Activated B cell treated with CpG ODN at 0.5 μM for 24 hours (primary cell): Measurements from ENCODE around the gene RPRD2. TPM values are rescaled to one million over a fixed set of nuclear protein-coding genes. Genes with fewer than 3 reads are reported as not detected.

ENCODE experiments used
- ATAC-seq: fragments of 200-7000 bp; cut with Tn5 transposase; one replicate; pipeline ENCODE4 v1.10.0; 2021; ENCODE audit warnings: low read depth, mild to moderate bottlenecking, moderate library complexity
- CTCF ChIA-PET: fragments of 350-600 bp; sonication (Branson Sonifier 250); formaldehyde crosslinking; loops from one replicate; lab custom pipeline; 2021; ENCODE audit warnings: antibody characterized with exemption; lab: Charles Lee
- POLR2A ChIA-PET: fragments of 350-600 bp; sonication (Branson Sonifier 250); formaldehyde crosslinking; loops from one replicate; lab custom pipeline; 2021; ENCODE audit warnings: antibody characterized with exemption; lab: Charles Lee
- DNase-seq: peaks from one replicate; pipeline ENCODE4 v3.0.0; 2022
- H3K27ac Mint-ChIP-seq: one replicate; pipeline ENCODE4 v1.8.0; 2020; ENCODE audit warnings: mixed read lengths
- H3K27me3 Mint-ChIP-seq: one replicate; pipeline ENCODE4 v1.8.0; 2021; ENCODE audit warnings: mixed read lengths
- H3K36me3 Mint-ChIP-seq: one replicate; pipeline ENCODE4 v1.8.0; 2021; ENCODE audit warnings: low read depth, mixed read lengths
- H3K4me1 Mint-ChIP-seq: one replicate; pipeline ENCODE4 v1.8.0; 2021; ENCODE audit warnings: mixed read lengths
- H3K4me3 Mint-ChIP-seq: one replicate; pipeline ENCODE4 v1.8.0; 2020; ENCODE audit warnings: mild to moderate bottlenecking, mixed read lengths
- H3K9me3 Mint-ChIP-seq: one replicate; pipeline ENCODE4 v1.8.0; 2020; ENCODE audit warnings: mixed read lengths
- CTCF ChIP-seq: fragments of 200-600 bp; IDR thresholded peaks from one replicate; pipeline ENCODE4 v1.8.0; 2022; ENCODE audit warnings: antibody characterized with exemption, mild to moderate bottlenecking
- intact Hi-C: fragments of 100-400 bp; cut with micrococcal nuclease; formaldehyde crosslinking; loops from one replicate; pipeline ENCODE4 v1.15.1; 2024
- total RNA-seq: library from RNA; stranded (reverse); gene quantifications from 2 replicates; pipeline ENCODE4 v1.2.3, GENCODE V29; 2022

The RPRD2 gene
- total RNA-seq, 1 donor from 2014 or later, result 28.6 TPM

DNA sequence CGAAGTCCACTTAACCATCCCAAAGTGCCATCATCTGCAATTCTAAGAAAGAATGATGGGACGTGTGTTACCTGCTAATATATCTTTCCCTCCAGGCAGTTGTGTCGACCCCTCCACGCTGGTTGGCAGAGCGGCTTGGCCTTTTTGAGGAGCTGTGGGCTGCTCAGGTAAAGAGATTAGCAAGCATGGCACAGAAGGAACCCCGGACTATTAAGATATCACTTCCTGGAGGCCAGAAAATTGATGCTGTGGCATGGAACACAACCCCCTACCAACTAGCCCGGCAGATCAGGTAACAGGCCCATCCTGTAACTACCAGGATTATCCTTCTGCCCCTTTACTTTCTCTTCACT, 123.8 kb downstream of the RPRD2 start:
- no peak for TF ChIP-seq CTCF
- Mint-ChIP-seq H3K27me3 (no peaks in the 10 kb centered on the region), H3K9me3 (no peaks in the 10 kb centered on the region), H3K4me3 (peak overlapping the region; percentile 96), H3K4me1 (peaks cover 18% of the 10 kb centered on the region), H3K27ac (peak overlapping the region; percentile 98), H3K36me3 (peaks cover 45% of the 10 kb centered on the region)
- intact Hi-C loops, result loop anchor here (1.0 kb wide), 3 partner anchors 28 to 487 kb away; partner anchors contain the start of genes CERS2, FALEC and MRPS21
- DNase-seq (no peak), ATAC-seq (no peak)
- ChIA-PET POLR2A (interaction anchor here (0.5 to 3.4 kb wide), 16 partner anchors 10 to 451 kb away, joined by 3 to 41 read pairs (median 4); partner anchors contain the start of genes FALEC, GOLPH3L, MCL1 and RPRD2), CTCF (interaction anchor here (0.6 to 1.5 kb wide), 2 partner anchors 28 to 192 kb away, joined by 4 read pairs; partner anchors contain the start of gene FALEC)

DNA sequence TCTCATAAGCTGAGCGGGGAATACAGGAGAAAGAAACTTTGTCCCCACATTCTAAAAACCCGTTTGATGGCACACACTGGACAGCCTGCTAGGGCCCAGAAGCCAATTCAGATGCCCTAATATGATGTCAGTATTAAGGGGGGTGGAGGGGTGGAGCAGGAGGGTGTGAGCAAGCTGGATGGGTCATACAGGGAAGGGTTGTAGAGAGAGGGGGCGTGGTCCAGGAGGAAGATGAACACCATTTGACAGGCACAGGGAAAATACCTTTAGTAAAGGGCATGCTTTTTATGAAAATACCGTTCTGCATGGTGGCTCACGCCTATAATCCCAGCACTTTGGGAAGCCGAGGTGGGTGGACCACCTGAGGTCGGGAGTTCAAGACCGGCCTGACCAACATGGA, 129.2 kb downstream of the RPRD2 start:
- no peak for DNase-seq
- ATAC-seq, result no peak
- Mint-ChIP-seq H3K27ac (no peak overlapping the region), H3K36me3 (peaks cover 72% of the 10 kb centered on the region), H3K9me3 (no peaks in the 10 kb centered on the region), H3K27me3 (no peaks in the 10 kb centered on the region), H3K4me3 (no peak overlapping the region), H3K4me1 (peaks cover 5% of the 10 kb centered on the region)
- POLR2A ChIA-PET, result no interaction called here
- CTCF ChIA-PET, result interaction anchor here (0.7 kb wide), 1 partner anchor 538 kb away, joined by 3 read pairs; no protein-coding TSS in a partner anchor
- no peak for TF ChIP-seq CTCF
- intact Hi-C loops, result no loop called here

GRCh38 chr1:150498342-150498741, 134.4 kb downstream of the RPRD2 start:
- Mint-ChIP-seq H3K27me3 (no peaks in the 10 kb centered on the region), H3K36me3 (peaks cover 67% of the 10 kb centered on the region), H3K4me3 (no peak overlapping the region), H3K9me3 (no peaks in the 10 kb centered on the region), H3K4me1 (no peaks in the 10 kb centered on the region), H3K27ac (no peak overlapping the region)
- ATAC-seq (no peak), DNase-seq (no peak)
- ChIA-PET POLR2A (interaction anchor here (0.6 to 1.1 kb wide), 3 partner anchors 11 to 353 kb away, joined by 3 to 4 read pairs (median 3); no protein-coding TSS in a partner anchor), CTCF (no interaction called here)
- intact Hi-C loops, result no loop called here
- no peak for TF ChIP-seq CTCF

GRCh38 chr1:150505431-150505830, 141.5 kb downstream of the RPRD2 start:
- peaks cover 59% of the 10 kb centered on the region for H3K36me3 Mint-ChIP-seq
- intact Hi-C loops, result no loop called here
- H3K4me3 Mint-ChIP-seq, result no peak overlapping the region
- H3K9me3 Mint-ChIP-seq, result no peaks in the 10 kb centered on the region
- POLR2A ChIA-PET, result no interaction called here
- CTCF ChIA-PET, result no interaction called here
- ATAC-seq (no peak), DNase-seq (no peak)
- no peaks in the 10 kb centered on the region for H3K4me1 Mint-ChIP-seq
- TF ChIP-seq CTCF, result no peak
- H3K27me3 Mint-ChIP-seq, result no peaks in the 10 kb centered on the region
- H3K27ac Mint-ChIP-seq, result no peak overlapping the region

DNA sequence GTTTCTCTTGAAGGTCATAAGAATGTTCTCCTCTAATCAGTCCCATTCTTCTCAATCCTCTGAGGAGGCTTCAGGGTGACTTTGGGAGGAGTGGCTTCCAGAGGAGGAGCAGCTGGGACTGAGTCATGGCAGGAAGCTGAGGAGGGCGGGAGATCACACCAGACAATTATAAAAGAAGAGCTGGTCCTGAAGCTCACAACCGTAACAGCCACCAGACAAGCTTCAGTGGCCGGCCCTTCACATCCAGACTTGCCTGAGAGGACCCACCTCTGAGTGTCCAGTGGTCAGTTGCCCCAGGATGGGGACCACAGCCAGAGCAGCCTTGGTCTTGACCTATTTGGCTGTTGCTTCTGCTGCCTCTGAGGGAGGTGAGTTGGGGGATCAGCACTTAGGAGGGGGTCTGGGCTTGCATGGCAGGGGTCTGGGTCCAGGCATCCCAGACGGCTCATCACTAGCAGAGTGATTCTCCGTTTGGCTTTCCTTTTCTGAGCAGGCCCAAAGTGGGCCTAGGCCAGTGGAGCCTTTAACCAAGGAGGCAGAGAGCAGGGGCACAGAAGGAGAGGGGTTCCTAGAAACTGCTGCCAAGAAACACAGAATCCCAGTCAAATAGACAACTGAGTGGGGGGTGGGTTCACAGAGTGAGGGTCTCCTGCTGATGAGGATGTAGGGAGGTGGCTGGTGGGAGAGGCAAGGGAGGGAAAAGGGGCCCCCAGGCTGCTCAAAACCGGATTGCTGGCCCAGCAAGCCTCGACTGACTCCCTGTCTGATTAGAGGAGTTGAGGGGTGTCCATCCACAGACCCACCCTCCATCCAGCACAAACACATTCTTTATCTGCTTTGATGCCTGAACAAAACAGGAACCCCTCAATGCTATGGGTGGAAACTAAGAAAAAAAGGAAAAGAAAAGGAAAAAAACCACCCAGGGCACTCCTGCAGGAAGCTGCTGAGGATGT, 144.2 kb downstream of the RPRD2 start, which contains the start of gene ECM1:
ECM1 (plus strand) TSS at position 198 of the 953 bp plus-strand sequence; CDS start at position 299, 101 bp downstream.
- no peak within 1 kb of the TSS for H3K27ac Mint-ChIP-seq
- no peak for TF ChIP-seq CTCF
- H3K9me3 Mint-ChIP-seq, result no peaks in the 10 kb centered on the region
- intact Hi-C loops, result no loop called here
- H3K27me3 Mint-ChIP-seq, result no peaks in the 10 kb centered on the region
- ATAC-seq, result no peak
- no peaks in the 10 kb centered on the region for H3K4me1 Mint-ChIP-seq
- H3K4me3 Mint-ChIP-seq, result no peak within 1 kb of the TSS
- H3K36me3 Mint-ChIP-seq, result peaks cover 42% of the 10 kb centered on the region
- POLR2A ChIA-PET, result no interaction called here
- CTCF ChIA-PET, result no interaction called here
- no peak for DNase-seq
